Fibroblast of lung (primary cell): ENCODE results near the gene ALDH3B2.

Experiments
- EZH2 ChIP-seq: IDR thresholded peaks from 2 replicates; pipeline ENCODE4 v1.5.1; 2012; ENCODE audit warnings: low read length, control low read depth, mild to moderate bottlenecking; ENCODE audit errors: missing control alignments
- TF ChIP-seq, protein P1 (sequence below), 2 donors: IDR thresholded peaks in 1 of 2; conservative IDR thresholded peaks in 1 of 2; 1 replicate in 1 of 2; 2 replicates in 1 of 2; pipeline ENCODE4 v1.5.1; 2011 to 2012; ENCODE audit warnings: low read length in 2 of 2, control low read depth in 1 of 2, inconsistent platforms in 1 of 2, low read depth in 1 of 2, mild to moderate bottlenecking in 1 of 2

DNA sequence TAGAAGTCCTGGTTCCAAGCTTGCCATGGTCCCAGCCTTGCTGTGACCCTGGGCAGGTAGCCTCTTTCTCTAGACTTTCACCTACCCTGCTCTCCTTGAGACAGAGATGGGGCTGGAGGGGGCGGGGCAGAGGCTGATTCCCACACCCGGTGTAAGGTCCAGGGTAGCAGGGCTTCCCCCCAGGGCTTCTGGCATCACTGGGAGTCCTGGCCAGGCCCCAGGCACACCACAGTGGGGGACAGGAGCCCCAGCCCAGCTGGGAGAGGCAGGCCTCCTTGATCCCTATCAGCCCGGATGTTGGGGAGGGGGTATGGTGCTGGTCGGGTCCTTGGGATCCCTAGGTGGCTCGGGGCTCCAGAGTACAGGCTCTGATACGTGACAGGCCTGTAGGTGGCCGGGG is 43.0 kb downstream of the ALDH3B2 start:
- TF ChIP-seq, protein P1, sequence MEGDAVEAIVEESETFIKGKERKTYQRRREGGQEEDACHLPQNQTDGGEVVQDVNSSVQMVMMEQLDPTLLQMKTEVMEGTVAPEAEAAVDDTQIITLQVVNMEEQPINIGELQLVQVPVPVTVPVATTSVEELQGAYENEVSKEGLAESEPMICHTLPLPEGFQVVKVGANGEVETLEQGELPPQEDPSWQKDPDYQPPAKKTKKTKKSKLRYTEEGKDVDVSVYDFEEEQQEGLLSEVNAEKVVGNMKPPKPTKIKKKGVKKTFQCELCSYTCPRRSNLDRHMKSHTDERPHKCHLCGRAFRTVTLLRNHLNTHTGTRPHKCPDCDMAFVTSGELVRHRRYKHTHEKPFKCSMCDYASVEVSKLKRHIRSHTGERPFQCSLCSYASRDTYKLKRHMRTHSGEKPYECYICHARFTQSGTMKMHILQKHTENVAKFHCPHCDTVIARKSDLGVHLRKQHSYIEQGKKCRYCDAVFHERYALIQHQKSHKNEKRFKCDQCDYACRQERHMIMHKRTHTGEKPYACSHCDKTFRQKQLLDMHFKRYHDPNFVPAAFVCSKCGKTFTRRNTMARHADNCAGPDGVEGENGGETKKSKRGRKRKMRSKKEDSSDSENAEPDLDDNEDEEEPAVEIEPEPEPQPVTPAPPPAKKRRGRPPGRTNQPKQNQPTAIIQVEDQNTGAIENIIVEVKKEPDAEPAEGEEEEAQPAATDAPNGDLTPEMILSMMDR (conservative IDR thresholded peaks at IDR 0.05 in 1 of 2, IDR thresholded peaks at IDR 0.05 in 1 of 2; ENCODE audit: low read depth in 1 of 2, low read length in 2 of 2) = no peak
- TF ChIP-seq EZH2 = no peak
